ENCODE measurements around the gene A2M.

A2M gene

DNA sequence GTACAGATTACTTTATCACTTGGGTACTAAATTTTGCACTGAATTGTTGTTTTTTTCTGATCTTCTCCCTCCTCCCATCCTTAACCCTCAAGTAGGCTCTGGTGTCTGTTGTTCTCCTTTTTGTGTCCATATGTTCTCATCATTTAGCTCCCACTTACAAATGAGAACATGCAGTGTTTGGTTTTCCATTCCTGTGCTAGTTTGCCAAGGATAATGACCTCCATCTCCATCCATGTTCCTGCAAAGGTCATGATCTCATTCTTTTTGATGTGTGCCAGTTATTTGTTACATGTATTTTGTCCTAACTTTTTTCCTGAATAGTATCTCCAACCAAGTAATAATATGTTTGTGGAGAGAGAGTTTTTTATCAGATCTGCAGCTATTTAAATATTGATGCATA lies 44.2 kb downstream of the A2M start:
- no peak for DNase-seq

DNA sequence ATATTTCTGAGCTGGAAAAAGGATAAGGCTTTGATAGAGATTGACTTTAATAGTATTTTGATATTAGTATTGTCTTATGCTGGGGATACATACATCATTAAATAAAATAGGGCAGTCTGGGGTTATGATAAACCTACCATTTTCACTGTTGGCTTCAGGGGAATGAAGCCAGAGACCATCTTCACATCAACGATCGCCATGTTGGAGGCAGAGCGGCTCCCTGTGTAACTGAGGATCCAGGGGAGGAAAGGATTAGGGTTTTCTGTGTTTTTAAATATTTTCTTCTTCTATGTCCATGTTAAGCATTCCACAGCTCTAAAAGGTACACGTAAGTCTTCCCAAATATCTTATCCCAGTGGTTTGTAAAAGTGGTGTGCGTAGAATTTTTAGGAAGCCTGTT lies 45.4 kb downstream of the A2M start:
- no peak for DNase-seq

DNA sequence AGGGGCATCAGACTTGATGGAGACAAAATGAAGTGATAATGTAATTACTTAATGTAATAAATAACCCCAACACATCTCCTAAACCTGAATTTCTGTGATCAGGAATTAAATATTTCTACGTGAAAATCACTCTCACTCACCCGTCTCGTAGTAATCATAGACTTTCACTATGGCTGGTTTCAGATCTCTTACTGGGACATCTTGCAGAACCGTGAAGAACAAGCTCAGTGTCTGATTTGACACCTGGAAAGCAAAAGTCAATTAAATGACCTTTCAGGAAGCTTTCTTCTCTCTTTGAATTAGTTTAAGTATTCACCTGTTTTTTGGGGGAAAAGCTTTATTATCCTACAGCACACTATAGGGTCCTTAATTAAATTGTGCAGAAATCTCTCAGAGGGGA lies 47.1 kb downstream of the A2M start:
- DNase-seq: no peak

DNA sequence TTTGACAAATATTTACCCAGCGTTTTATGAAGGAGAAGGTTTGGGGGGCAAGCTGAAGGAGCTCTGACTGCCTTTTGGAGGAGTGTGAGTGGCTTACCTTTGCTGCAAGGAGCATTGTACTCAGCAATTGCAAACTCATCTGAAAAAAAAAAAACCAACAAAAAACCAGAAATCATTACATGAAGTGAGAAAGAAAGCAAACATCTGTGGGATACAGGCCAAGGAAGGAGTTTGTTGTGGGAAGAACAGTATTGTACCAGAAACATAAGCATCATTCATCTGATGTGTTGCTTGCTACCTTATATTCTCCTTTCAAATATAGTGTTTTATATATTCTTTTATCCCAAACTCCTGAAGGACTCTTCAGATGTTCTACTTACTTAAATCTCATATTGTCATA lies 47.6 kb downstream of the A2M start:
- no peak for DNase-seq

DNA sequence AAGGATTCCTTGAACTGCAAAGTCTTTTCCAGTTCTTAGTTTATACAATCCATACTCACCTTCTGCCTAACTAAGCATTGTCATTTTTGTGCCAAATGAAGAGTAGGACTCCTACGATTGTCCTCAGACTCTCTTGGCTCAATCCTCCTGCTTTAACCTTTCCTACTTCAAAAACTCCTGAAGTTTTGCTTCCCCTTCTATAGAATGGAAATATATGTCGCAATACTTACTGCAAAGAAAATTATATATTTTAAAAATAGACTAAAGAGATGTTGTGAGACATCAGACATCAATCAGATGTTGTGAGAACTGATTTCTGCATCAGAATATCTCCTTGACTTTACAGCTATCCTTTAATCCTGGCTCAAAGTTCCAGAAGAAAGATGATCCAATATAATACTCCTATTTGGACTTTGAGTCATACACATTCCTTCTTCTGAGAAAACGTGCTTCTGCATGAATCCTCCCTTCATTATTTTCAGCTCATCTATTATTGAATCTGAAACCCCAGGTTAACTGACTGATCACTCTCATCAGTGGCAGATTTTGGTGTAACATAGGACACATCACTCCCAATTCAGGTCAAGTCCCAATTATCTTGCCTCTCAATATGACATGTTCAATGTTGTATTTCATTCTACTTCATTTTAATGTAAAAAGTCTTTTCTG lies 48.8 kb downstream of the A2M start:
- no peak for DNase-seq

DNA sequence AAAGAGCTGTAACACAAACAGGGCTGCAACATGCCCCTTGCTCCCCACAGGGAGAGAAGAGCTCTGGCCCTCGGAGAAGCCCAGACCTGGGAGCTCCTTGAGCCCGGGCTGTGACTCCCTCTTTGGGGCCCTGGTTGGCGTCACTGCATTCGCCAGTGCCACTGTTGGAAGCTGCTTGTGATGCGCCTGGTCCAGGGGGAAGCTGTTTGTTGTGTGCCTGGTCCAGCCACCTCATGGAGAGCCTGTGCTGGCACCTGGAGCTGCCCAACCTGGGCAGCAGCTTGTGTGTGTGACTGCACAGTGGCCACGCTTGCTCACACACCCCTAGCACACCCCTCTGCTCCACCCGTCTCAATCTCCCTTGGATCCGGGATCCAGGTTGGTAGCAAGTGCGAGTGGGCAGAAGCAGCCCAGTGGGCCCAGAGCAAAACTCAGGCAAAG lies 49.5 kb downstream of the A2M start:
- no peak for DNase-seq

DNA sequence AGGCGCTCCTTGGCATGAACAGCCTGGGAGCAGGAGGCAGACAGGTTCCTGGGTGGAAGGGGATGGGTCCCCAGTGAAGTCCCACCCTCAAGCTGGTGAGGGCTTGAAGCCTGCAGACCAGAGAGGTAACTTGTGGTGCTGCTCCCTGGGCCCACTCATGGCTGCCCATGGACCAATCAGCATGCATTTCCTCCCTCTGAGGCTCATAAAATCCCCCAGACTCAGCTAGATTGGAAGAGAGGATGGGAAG lies 50.2 kb downstream of the A2M start:
- no peak for DNase-seq

DNA sequence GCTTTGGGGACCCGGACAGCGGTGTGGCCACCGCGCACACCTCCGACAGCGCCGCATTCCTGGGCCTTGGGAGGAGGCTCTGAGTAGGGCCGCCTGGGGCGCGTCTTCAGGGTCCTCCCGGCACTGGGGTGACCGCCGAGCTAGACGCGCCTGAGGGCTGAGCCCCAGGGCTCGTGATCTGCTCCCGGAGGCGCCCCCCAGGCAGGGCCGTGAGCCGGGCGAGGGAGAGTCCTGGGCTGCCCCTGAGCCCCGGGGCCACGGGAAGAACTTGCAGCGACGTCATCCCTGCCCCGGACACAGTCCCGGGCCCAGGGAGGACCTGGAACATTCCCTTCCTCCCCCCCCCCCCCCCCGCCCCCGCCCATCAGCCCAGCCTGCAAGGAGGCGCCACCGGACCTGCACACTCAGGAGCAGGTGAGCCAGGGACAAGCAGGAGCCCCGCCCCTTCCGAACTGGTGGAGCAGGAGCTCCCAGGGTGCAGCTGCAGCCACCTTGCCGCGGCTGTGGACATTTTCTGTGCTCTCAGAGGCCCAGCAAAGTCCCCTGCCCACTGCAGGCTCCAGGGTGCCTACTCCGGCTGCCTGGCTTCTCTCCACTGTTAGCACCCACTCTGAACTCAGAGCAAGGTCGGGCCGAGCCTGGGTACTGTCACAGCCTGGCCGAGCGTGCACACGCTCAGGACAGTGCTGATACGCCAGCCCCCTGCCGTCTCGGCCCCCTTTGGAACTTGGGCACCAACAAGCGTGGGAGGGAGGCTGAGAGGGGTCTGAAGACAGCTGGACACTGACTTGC lies 50.7 kb downstream of the A2M start:
- no peak for DNase-seq

DNA sequence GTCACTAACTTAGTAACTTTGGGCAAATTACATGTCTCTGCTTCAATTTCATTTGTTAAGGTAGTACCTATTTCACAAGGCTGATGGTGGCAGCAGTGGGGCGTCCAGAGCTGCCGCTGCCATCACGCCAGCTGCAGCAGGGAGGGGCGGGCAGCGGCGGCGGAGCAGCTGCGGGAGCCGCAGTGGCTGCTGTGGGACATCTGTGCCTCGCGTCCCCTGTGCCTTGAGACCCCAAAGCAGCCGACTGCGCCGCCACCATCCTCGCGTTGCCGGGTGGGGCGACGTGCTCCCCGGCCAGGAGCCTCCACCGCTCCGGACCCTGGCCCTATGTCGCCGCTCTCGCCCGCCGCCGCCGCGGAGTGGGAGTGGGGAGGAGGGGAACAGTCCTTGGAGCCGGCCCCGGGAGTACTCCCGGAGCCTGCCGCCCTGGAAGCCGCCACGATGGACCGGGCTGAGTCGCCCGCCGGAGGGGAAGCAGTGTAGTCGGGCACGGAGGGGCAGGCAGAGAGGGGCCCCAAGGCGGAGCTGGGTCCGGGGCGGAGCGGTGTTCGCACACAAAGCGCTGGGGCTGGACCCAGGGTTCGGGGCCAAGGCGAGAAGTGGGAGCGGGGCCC lies 51.4 kb downstream of the A2M start:
- no peak for DNase-seq

DNA sequence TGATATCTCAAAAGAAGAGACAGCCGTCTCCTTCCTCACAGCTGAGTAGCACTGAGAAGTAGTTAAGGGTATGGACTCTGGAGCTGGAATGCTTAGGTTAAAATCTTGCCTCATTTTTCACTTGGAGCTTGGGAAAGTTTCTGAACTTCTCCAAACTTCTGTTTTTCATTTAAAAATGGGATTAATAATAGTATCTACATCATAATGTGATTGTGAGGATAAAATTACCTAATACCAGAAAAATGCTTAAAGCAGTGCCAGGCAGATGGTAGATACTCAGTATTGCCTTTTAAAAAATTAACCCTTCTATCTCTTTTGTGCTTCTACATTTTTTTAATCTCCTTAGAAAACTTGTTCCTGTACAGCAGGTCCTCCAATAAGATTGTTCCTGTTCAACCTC lies 63.1 kb downstream of the A2M start:
- DNase-seq: no peak

DNA sequence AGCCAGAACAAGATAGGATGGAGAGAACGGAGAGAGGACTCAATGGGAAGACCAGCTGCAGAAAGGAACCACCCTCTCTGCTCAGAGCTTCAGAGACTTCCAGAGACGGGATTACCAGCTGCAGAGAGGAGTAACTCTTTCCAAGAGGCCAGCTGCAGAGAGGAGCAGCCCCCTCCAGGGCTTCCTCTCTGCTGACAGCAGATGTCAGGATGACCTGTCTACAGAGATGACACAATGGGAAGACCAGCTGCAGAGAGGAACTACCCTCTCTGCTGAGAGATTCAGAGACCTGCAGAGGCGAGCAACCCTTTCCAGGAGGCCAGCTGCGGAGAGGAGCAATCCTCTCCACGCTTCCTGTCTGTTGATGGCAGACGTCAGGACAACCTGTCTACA lies 64.6 kb downstream of the A2M start:
- no peak for DNase-seq

DNA sequence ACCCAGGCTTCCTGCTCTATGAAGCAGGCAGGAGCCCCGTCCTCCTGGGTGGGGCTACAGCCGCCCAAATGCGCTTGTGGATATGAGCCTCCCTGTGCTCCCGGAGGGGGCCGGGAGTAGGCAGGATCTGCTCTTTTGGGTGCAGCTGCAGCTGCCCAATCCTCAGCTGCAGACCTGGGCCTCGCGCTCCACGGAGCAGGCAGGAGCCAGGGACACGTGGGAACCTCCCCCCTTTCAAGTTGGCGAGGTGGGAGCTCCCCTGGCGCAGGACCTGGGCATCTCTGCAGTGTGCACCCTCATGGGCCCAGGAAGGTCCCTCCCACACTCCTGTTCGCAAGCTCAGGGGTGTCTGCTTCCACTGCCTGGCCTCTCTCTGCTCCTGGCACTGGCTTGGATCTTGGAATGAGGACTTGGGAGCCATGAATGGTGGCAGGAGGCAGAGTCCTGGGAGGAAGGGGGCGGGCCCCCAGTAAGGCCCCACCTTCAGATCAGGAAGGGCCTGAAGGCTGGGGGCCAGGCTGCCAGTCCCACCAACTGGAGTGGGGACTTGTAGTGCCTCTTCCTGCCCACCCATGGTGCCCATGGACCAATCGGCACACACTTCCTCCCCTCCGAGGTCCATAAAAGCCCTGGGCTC lies 65.1 kb downstream of the A2M start:
- no peak for DNase-seq

DNA sequence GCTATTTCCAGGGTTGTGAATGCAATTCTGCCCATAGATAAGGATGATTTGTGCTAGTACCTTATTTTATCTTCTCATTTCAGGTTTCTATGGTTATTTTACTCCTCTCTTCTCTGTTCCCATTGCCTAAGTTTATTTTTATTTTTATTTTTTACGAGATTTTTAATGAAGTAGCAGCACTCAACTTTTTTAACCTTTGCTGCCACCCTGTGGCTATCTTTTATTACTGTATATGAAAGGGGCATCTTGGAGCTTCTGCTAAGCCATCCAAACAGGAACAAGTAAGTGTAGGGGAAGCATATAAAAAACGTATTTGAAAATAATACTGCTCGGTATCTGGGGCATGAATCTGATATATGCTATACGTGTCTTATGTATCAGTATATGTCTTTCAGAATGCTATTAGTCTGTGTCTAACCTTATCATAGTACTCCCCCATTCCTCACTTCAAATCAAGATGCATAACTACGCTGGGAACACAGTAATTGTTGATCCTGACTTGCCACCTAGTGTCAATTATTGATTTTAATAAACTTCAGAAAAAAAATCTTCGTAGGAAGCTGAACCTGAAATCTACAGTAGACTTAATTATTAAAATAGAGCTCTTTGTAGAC lies 66.1 kb downstream of the A2M start:
- DNase-seq: no peak

DNA sequence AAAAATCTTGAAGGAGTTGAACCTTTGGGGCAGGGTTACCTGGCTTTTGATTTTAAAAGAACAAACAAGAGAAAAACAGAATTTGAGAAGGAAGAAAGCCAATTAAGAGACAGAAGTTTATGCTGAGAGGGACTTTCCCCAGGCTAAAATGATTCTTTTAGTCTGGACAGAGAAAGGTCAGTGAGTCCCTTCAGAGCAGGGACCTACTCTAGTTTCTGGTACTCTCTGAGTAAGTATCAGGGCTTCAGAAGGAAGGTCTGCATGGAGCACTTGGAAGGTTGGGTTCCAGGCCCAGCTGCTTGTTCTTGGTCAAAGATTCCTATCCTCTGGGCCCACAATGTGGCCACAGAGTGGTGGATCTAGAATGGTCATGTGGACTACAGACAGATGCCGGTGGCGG lies 66.8 kb downstream of the A2M start:
- no peak for DNase-seq

DNA sequence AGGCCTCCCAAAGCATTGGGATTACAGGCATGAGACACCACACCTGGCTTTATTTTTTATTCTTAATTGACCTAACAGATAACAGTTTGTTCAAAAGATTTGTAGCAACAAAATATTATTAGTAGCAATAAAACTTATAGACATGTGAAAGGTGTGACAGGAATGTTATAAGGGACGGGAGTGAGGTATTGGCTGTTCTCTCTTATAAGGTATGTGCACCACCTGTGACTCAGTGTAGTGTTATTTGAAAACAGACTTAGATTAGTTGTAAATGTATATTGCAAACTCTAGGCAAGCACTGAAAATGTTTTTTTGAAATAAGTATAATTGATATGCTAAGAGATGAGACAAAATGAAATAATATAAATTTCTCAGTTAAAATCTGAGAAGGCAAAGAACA lies 68.6 kb downstream of the A2M start:
- DNase-seq: no peak

DNA sequence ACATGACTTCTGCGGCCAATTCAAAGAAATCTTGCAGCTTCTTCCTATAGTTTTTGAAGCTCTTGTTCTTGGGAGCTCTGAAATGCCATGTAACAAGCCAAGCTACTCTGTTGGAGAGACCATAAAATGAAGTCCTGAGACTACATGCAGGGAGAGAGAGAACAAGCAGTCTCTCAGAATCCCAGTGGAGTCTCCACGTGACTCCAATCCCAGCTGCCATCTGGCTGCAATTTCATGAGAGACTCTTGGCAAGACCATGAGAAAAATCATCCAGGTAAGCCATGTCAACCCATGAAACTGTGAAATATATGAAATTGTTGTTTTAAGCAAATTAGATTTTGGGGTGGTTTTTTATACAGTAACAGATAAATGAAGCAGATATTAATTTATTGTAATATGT lies 72.0 kb downstream of the A2M start:
- no peak for DNase-seq

DNA sequence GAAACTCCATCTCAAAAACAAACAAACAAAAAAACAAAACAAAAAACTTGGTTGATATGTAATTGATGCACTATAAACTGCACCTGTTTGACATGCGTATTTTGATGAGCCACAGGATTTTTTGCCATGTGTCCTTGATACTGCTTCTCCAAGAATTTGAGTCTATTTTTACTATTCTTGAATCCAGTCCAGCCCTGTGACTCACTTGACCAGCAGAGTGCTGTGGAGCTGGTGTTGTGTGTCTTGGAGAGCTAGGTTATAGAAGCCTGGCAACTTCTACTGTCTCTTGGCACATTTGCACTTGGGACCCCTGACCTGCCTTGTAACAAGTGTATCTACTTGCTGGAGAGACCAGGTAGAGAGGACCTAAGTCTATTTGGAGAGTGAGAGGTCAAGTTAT lies 74.4 kb downstream of the A2M start:
- DNase-seq: no peak

DNA sequence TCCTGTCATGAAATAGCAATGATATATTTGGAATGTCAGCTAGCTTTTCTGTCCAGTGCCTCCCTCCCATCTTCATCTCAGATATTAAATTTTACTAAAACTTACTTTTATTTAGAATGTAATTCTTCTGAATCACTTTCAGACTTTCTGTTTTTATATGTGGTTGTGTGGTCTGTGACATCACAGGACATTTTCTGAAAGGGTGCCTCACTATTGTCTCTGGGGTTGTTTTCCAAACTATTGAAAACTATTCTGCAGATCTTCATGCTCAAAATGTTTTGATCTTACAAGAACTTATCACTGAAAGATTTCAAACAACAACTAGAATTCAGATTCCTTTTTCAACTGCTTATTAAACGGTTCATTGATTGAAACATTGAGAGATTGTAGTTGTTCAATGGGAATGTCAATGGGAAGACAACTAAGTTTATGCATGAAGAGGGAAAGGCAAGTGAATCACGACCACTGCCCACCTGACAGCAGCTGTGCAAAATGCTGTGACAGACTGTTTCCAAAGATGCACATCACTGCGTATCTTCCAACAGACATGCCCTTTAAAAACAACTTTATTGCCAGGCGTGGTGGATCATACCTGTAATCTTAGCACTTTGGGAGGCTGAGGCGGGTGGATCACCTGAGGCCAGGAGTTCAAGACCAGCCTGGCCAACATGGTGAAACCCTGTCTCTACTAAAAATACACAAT lies 75.1 kb downstream of the A2M start:
- no peak for DNase-seq

DNA sequence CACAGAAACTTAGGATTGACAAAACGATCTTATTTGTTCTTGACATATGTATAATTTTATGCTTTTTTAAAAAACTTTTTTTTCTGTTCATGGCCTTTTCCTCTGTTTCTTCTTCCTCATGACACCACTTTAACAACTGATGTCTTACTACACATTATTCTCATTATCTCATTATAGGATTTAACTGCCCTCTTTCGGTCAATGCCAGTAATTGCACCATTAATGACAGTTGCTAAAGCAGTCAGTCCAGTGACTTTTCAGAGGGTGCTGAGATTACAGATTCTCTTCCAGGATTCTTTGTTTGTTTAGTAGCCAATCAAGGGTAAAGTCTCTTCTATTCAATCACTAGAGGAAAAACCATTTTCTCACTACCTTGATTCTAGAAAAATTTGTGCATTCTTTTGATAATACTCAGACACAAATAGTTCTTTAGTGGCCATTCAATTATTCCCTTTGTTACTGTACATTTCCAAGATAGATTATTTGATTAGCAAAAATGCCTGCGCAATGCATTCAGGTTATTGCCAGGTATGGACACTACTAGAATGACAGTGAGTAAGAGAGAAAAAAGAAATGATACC lies 76.2 kb downstream of the A2M start:
- DNase-seq: no peak

DNA sequence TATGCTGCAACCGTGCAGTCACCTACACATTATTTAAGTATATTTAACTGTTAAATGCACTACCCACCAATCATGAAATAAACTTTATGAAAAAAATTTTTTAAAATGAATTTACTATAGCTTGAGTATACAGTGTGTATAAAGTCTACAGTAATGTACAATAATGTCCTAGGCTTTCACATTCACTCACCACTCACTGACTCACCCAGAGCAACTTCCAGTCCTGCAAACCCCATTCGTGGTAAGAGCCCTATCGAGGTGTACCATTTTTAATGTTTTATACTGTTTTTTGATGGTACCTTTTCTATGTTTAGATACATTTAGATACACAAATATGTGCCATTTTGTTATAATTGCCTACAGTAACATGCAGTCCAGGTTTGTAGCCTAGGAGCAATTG lies 78.3 kb downstream of the A2M start:
- no peak for DNase-seq

DNA sequence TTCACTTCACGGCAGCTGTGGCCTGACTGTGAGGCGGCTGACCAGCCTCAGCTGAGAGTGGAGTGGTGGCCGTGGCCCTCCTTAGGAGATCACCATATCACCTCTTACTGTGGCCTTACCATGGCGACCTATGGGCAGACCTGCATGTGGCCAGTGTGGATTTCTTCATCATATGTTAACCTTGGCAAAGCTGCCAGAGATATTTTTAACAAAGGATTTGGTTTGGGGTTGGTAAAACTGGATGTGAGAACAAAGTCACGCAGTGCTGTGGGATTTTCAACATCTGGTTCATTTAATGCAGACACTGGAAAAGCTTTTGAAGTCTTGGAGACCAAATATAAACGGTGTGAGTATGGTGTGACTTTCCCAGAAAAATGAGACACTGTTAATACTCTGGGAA lies 79.5 kb downstream of the A2M start:
- DNase-seq: no peak

DNA sequence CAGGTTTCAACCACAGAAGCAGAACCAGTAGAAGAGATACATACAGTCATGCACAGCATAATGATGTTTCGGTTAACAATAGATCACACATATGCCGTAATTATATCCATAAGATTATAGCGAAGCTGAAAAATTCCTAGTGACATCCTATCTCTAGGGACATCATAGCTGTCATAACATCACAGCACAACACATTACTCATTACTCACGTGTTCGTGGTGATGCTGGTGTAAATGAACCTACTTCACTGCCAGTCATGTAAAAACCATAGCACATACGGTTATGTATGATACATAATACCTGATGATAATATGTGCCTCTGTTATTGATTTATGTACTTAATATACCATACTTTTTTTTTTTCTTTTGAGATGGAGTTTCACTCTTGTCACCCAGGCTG lies 81.6 kb downstream of the A2M start:
- no peak for DNase-seq

Data from NCI-H1436 treated with DMSO at 0.1 percent for 48 hours (cell line).